ENCODE measurements around the gene CYP4A11. TPM values are rescaled to one million over a fixed set of nuclear protein-coding genes. Genes with fewer than 3 reads are reported as not detected.

Gene CYP4A11
- total RNA-seq, 2 experiments from 2014 or later, result not detected

Other genes with a start within 250 kb of the CYP4A11 start
- gene EFCAB14, start 222.4 kb downstream of the CYP4A11 start, total RNA-seq, result 10 to 100 TPM; 35.8 to 38.3 TPM
- not detected for gene CYP4B1, start 142.4 kb downstream of the CYP4A11 start, total RNA-seq
- gene CYP4X1, start 82.2 kb upstream of the CYP4A11 start, total RNA-seq, result not detected
- not detected for gene CYP4Z1, start 125.8 kb upstream of the CYP4A11 start, total RNA-seq
- gene CYP4A22, start 196.0 kb upstream of the CYP4A11 start, total RNA-seq, result not detected
- not detected for gene PDZK1IP1, start 248.6 kb upstream of the CYP4A11 start, total RNA-seq

Data from activated naive CD4-positive, alpha-beta T cell treated with anti-CD3 and anti-CD28 coated beads for 36 hours (primary cell).